Loucy (cell line): Measurements from ENCODE around the gene ALOX12B.

Experiments used
- CTCF ChIP-seq: fragments of 200-600 bp; sonication (generic); conservative IDR thresholded peaks from 2 replicates; pipeline ENCODE4 v1.5.1; 2014; ENCODE audit warnings: mild to moderate bottlenecking, antibody characterized with exemption, low read length
- EZH2phosphoT487 ChIP-seq: fragments of 200-600 bp; IDR thresholded peaks from 2 replicates; pipeline ENCODE4 v1.6.1; 2018; ENCODE audit warnings: antibody characterized with exemption, mild to moderate bottlenecking, moderate library complexity, borderline replicate concordance

GRCh38 chr17:8067806-8068205 lies 19.7 kb downstream of the ALOX12B start:
- TF ChIP-seq CTCF (no peak), EZH2phosphoT487 (no peak)
